Naive thymus-derived CD4-positive, alpha-beta T cell (primary cell): ENCODE data around the gene CCDC3. TPM values are rescaled to one million over a fixed set of nuclear protein-coding genes. Genes with fewer than 3 reads are reported as not detected.
"Not testable (repeated sequence)": the region's sequence is repeated elsewhere in the genome, so short reads cannot be mapped to it uniquely, and the experiment has no call there.

ENCODE experiments used
- ATAC-seq: fragments of 150-1000 bp; cut with Tn5 transposase; 2 replicates; pipeline ENCODE4 v1.10.0; 2021; ENCODE audit warnings: mild to moderate bottlenecking, moderate library complexity
- CTCF ChIA-PET: fragments of 350-600 bp; sonication (Branson Sonifier 250); formaldehyde crosslinking; loops from one replicate; lab custom pipeline; 2021; ENCODE audit warnings: antibody characterized with exemption; lab: Charles Lee
- POLR2A ChIA-PET: fragments of 350-600 bp; sonication (Branson Sonifier 250); formaldehyde crosslinking; loops from one replicate; lab custom pipeline; 2021; ENCODE audit warnings: antibody characterized with exemption, inconsistent platforms; lab: Charles Lee
- DNase-seq, 9 donors: peaks; one replicate each; pipeline versions ENCODE4 v3.0.0 to v3.0.0-alpha.2; 2020 to 2022; ENCODE audit warnings: mixed read lengths in 1 of 9
- H3K27ac ChIP-seq: one replicate; pipeline ENCODE4 v1.7.0; 2013; ENCODE audit warnings: mild to moderate bottlenecking, low read depth, low read length, moderate library complexity
- H3K27me3 ChIP-seq, 2 donors: one replicate each; pipeline ENCODE4 v1.7.0; 2013; ENCODE audit warnings: low read length in 2 of 2, mild to moderate bottlenecking in 2 of 2, moderate library complexity in 2 of 2; ENCODE audit not compliant: control insufficient read depth in 2 of 2, insufficient read depth in 2 of 2
- H3K36me3 ChIP-seq, 3 experiments: 1 replicate in 2 of 3; 2 replicates in 1 of 3; pipeline ENCODE4 v1.7.0; 2013; ENCODE audit warnings: low read length in 3 of 3, mild to moderate bottlenecking in 3 of 3, moderate library complexity in 1 of 3; ENCODE audit not compliant: insufficient read depth in 3 of 3, control insufficient read depth in 2 of 3
- H3K4me1 ChIP-seq, 2 donors: one replicate each; pipeline ENCODE4 v1.7.0; 2013; ENCODE audit warnings: low read length in 2 of 2, mild to moderate bottlenecking in 2 of 2, moderate library complexity in 1 of 2; ENCODE audit not compliant: control insufficient read depth in 2 of 2, insufficient read depth in 2 of 2
- H3K4me3 ChIP-seq: 2 replicates; pipeline ENCODE4 v1.7.0; 2013; ENCODE audit warnings: mild to moderate bottlenecking, low read length
- H3K9me3 ChIP-seq, 3 experiments: 1 replicate in 2 of 3; 2 replicates in 1 of 3; pipeline ENCODE4 v1.7.0; 2013; ENCODE audit warnings: low read length in 3 of 3; ENCODE audit not compliant: control insufficient read depth in 2 of 3
- H3K27ac Mint-ChIP-seq, 9 donors: one replicate each; pipeline ENCODE4 v1.8.0; 2020 to 2022; ENCODE audit warnings: mixed read lengths in 9 of 9, mild to moderate bottlenecking in 8 of 9, moderate library complexity in 5 of 9, inconsistent platforms in 2 of 9
- H3K27me3 Mint-ChIP-seq, 5 donors: one replicate each; pipeline ENCODE4 v1.8.0; 2021 to 2022; ENCODE audit warnings: mixed read lengths in 5 of 5, mild to moderate bottlenecking in 1 of 5
- H3K36me3 Mint-ChIP-seq, 5 donors: one replicate each; pipeline ENCODE4 v1.8.0; 2020 to 2022; ENCODE audit warnings: mixed read lengths in 5 of 5, mild to moderate bottlenecking in 3 of 5, inconsistent platforms in 1 of 5
- H3K4me1 Mint-ChIP-seq, 7 donors: one replicate each; pipeline ENCODE4 v1.8.0; 2020 to 2022; ENCODE audit warnings: mixed read lengths in 7 of 7, mild to moderate bottlenecking in 3 of 7, inconsistent platforms in 1 of 7
- H3K4me3 Mint-ChIP-seq, 10 donors: one replicate each; pipeline ENCODE4 v1.8.0; 2020 to 2022; ENCODE audit warnings: mild to moderate bottlenecking in 10 of 10, mixed read lengths in 10 of 10, moderate library complexity in 6 of 10, inconsistent platforms in 2 of 10
- H3K9me3 Mint-ChIP-seq, 11 donors: one replicate each; pipeline ENCODE4 v1.8.0; 2020 to 2022; ENCODE audit warnings: mixed read lengths in 11 of 11, mild to moderate bottlenecking in 4 of 11, inconsistent platforms in 1 of 11, moderate library complexity in 1 of 11
- intact Hi-C, 2 donors: fragments of 100-400 bp; cut with micrococcal nuclease; formaldehyde crosslinking; loops; one replicate each; pipeline ENCODE4 v1.15.1; 2023
- polyA plus RNA-seq, 2 donors: library from polyadenylated mRNA; unstranded; fragments of 300-500 nt; fragmentation: Illumina TruSeq; gene quantifications; one replicate each; pipeline ENCODE4 v1.2.3, GENCODE V29; 2021
- total RNA-seq, 6 experiments: library from RNA in 5 of 6; stranded (reverse) in 5 of 6; gene quantifications; 1 replicate in 5 of 6; 2 replicates in 1 of 6; pipeline ENCODE4 v1.2.3 and lab custom pipeline; 2021 to 2026

The CCDC3 gene
- total and polyA plus RNA-seq, 7 experiments from 2014 or later = 0.31 TPM; not detected in 6

DNA sequence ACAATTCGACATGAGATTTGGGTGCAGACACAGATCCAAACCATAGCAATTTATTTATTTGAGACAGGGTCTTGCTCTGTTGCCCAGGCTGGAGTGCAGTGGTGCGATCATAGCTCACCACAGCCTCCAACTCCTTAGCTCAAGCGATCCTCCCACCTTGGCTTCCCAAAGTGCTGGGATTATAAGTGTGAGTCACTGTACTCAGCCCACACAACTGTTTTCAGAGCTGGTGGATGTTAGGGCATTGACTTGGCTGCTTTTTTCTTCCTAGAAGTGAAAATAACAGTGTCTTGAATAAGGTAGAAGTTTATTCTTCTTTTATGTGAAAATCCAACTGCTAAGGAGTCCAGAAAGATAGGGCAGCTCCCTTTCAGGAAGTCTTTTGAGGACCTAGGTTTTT, 132.1 kb downstream of the CCDC3 start:
- no peak overlapping the region for H3K27ac Mint-ChIP-seq
- H3K27ac ChIP-seq = no peak overlapping the region
- no peak overlapping the region for H3K4me3 ChIP-seq
- no peak overlapping the region for H3K4me3 Mint-ChIP-seq
- peaks cover 0 to 2% (median 0%) of the 10 kb centered on the region in 7 donors for H3K4me1 Mint-ChIP-seq
- H3K36me3 Mint-ChIP-seq = no peaks in the 10 kb centered on the region
- peaks cover 0 to 2% (median 0%) of the 10 kb centered on the region in 11 donors for H3K9me3 Mint-ChIP-seq
- ATAC-seq (no peak), DNase-seq (no peak)
- CTCF ChIA-PET = no interaction called here
- H3K27me3 Mint-ChIP-seq = peaks cover 0 to 7% (median 0%) of the 10 kb centered on the region in 5 donors
- H3K36me3 ChIP-seq = no peaks in the 10 kb centered on the region
- H3K27me3 ChIP-seq = no peaks in the 10 kb centered on the region
- no peaks in the 10 kb centered on the region for H3K4me1 ChIP-seq
- intact Hi-C loops = no loop called here
- H3K9me3 ChIP-seq = no peaks in the 10 kb centered on the region
- POLR2A ChIA-PET = no interaction called here

DNA sequence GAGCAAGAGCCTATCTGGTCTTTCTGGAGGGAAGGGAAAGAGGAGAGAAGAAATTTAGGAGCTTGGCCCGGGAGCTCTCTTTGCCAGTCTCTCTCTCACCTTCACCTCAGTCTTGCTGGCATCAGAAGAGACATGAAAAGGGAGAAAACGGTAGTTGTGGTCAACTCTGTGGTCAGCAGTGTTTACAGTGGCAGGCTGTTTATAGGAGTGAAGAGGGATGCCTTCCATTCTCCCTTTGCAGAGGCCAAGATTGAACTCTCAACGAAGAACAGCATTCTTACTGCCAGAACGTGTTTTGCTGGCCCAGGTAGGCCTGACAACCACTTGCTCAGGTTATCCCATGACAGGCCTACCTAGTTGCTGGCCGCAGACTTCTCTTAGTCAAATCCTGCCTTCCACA, 133.3 kb downstream of the CCDC3 start:
- H3K36me3 Mint-ChIP-seq = no peaks in the 10 kb centered on the region
- DNase-seq (no peak), ATAC-seq (no peak)
- no peaks in the 10 kb centered on the region for H3K4me1 ChIP-seq
- H3K27ac Mint-ChIP-seq = no peak overlapping the region
- no peaks in the 10 kb centered on the region for H3K36me3 ChIP-seq
- no peaks in the 10 kb centered on the region for H3K9me3 ChIP-seq
- POLR2A ChIA-PET = no interaction called here
- H3K4me3 ChIP-seq = no peak overlapping the region
- no peaks in the 10 kb centered on the region for H3K27me3 ChIP-seq
- H3K27ac ChIP-seq = no peak overlapping the region
- intact Hi-C loops = no loop called here
- H3K4me1 Mint-ChIP-seq = peaks cover 0 to 2% (median 0%) of the 10 kb centered on the region in 7 donors
- CTCF ChIA-PET = no interaction called here
- peaks cover 0 to 4% (median 0%) of the 10 kb centered on the region in 5 donors for H3K27me3 Mint-ChIP-seq
- H3K4me3 Mint-ChIP-seq = no peak overlapping the region
- peaks cover 0 to 2% (median 0%) of the 10 kb centered on the region in 11 donors for H3K9me3 Mint-ChIP-seq

DNA sequence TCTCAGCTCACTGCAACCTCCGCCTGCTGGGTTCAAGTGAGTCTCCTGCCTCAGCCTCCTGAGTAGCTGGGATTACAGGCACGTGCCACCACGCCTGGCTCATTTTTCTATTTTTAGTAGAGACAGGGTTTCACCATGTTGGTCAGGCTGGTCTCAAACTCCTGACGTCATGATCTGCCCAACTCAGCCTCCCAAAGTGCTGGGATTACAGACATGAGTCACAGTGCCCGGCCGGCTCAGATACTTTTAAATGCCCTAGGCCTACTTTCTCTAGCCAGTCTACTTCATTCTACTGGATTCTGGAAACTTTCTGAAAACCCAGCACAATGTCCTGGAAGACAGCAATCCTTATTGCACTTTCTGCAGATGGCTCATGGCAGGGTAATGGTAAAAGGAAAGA, 136.0 kb downstream of the CCDC3 start:
- H3K4me3 Mint-ChIP-seq, H3K9me3 Mint-ChIP-seq, H3K4me1 Mint-ChIP-seq, H3K4me1 ChIP-seq, intact Hi-C loops, H3K4me3 ChIP-seq, H3K27me3 ChIP-seq, ATAC-seq, H3K27ac Mint-ChIP-seq, CTCF ChIA-PET, POLR2A ChIA-PET, DNase-seq, H3K36me3 Mint-ChIP-seq, H3K9me3 ChIP-seq, H3K27me3 Mint-ChIP-seq, H3K36me3 ChIP-seq, H3K27ac ChIP-seq: not testable (repeated sequence)

DNA sequence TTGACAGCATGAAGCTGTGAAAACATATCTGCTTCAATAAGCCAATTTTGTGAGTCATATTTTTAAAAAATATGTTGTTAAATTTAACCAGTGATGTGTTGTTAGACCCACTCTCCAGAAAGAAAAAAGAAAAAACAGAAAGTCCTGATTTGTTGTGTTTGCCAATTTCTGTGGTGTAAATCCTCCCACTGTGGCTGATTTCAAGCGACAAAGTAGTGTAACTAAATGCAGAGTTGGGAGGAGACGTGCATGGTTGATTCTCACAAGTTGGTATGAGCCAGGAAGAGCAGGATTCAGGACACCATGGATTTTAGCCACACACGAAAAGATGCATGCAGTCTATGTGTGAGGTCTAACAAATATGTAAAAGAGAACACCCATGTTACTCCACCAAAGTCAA, 139.1 kb downstream of the CCDC3 start:
- intact Hi-C loops = no loop called here
- no peak overlapping the region for H3K27ac Mint-ChIP-seq

DNA sequence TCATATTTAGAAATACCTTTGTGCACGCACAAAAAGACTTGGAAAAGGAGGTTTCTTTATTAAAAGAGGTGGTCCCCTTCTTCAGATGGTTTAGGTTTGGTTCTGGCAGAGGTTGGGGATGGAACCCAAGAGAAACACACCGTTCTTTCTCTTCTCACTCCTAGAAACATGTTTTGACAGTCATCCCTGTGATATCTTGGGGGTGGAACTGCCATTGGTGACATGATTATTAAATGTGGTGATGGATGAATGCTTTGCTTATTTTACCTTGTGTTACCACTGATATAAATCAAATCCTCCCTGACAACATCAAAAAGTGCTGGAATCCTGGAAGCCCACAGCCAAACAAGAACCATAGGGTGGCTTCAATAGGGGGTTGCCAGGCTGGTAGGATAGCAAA, 146.5 kb downstream of the CCDC3 start:
- POLR2A ChIA-PET = no interaction called here
- no peaks in the 10 kb centered on the region for H3K9me3 ChIP-seq
- H3K27ac ChIP-seq = no peak overlapping the region
- Mint-ChIP-seq H3K27ac (no peak overlapping the region), H3K9me3 (peaks cover 0 to 5% (median 3%) of the 10 kb centered on the region in 11 donors), H3K4me3 (no peak overlapping the region), H3K36me3 (no peaks in the 10 kb centered on the region), H3K27me3 (peaks cover 19 to 43% (median 28%) of the 10 kb centered on the region in 5 donors), H3K4me1 (peaks cover 0 to 2% (median 0%) of the 10 kb centered on the region in 7 donors)
- CTCF ChIA-PET = no interaction called here
- ATAC-seq (no peak), DNase-seq (no peak)
- H3K27me3 ChIP-seq = no peaks in the 10 kb centered on the region
- no peaks in the 10 kb centered on the region for H3K36me3 ChIP-seq
- intact Hi-C loops = no loop called here
- H3K4me1 ChIP-seq = no peaks in the 10 kb centered on the region
- H3K4me3 ChIP-seq = no peak overlapping the region

More for the DNA sequence above, 139.1 kb downstream of the CCDC3 start:
- H3K27ac ChIP-seq = no peak overlapping the region
- no peak overlapping the region for H3K4me3 ChIP-seq
- H3K9me3 Mint-ChIP-seq = peaks cover 0 to 7% (median 2%) of the 10 kb centered on the region in 11 donors
- no peak overlapping the region for H3K4me3 Mint-ChIP-seq
- H3K36me3 Mint-ChIP-seq = no peaks in the 10 kb centered on the region
- H3K27me3 Mint-ChIP-seq = peaks cover 0 to 26% (median 12%) of the 10 kb centered on the region in 5 donors
- H3K4me1 Mint-ChIP-seq = no peaks in the 10 kb centered on the region
- POLR2A ChIA-PET = no interaction called here
- ATAC-seq = no peak
- no peaks in the 10 kb centered on the region for H3K9me3 ChIP-seq
- CTCF ChIA-PET = no interaction called here
- no peaks in the 10 kb centered on the region for H3K4me1 ChIP-seq
- no peaks in the 10 kb centered on the region for H3K36me3 ChIP-seq
- no peaks in the 10 kb centered on the region for H3K27me3 ChIP-seq
- no peak for DNase-seq

DNA sequence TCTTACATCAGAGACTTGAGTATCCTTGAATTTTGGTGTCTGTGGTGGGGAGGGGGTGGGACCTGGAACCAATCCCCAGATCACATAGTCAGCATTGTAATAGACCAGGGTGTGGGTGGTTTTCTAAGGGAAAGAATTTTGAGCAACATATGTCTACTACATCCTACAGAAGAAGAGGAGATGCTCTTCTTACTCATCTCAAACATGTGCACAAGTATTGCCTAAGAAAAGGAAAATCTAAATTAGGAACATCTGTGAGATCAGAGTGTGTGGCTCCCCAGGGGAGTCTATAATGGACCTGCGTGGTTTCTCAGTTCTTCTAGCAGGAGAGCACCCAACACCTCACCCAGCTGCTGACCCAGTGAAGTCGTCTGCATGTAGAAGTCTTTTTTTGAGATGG, 148.8 kb downstream of the CCDC3 start:
- CTCF ChIA-PET = no interaction called here

DNA sequence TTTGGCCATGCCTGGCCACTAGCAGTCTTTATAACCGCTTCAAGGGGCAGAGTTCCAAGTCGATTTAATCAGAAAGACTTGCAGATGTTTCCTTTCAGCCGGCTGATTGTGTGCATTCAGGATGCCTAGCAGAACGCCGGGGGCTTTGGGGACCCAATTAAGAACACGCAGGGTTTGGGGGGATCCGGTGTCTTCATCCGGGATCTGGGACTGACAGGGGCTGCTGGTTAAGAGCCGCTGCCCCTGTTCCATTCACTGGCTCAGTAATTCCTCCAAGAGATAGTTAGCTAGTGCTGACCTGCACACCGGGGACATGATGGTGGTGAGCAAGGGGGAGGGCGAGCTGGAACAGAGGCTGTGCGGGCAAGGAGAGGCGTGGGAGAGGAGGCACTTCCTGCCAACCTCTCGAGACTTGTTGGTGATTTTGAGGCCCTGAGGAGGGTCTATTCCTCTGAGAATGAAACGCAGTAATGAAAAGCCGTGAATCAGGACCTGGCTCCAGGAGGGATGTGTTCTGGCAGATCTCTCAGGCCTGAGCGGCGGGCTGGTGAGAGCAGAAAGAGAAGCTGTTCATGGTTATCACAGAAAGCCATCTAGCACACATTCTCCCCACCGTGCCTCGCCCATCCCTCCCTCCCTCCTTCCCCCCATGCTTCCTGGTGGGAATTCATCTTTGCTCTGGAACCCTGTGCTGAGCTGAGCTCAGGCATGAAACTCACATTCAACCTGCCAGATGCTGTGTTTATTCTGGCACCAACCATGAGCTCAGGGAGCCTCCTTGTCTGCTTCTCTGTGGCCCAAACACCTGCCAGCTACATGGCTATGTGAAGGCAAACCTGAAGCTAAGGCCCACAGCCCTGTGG, 152.0 kb downstream of the CCDC3 start:
- H3K9me3 Mint-ChIP-seq = peaks cover 0 to 2% (median 0%) of the 10 kb centered on the region in 11 donors
- H3K36me3 Mint-ChIP-seq = no peaks in the 10 kb centered on the region
- H3K4me3 Mint-ChIP-seq = peak overlapping the region in 2 of 10 donors; percentile 37 to 39
- intact Hi-C loops = no loop called here
- H3K27ac Mint-ChIP-seq = no peak overlapping the region
- CTCF ChIA-PET = no interaction called here
- no peak for ATAC-seq
- H3K4me1 Mint-ChIP-seq = peaks cover 0 to 10% (median 5%) of the 10 kb centered on the region in 7 donors
- POLR2A ChIA-PET = no interaction called here
- no peak overlapping the region for H3K4me3 ChIP-seq
- no peaks in the 10 kb centered on the region for H3K27me3 ChIP-seq
- no peak overlapping the region for H3K27ac ChIP-seq
- no peaks in the 10 kb centered on the region for H3K9me3 ChIP-seq
- H3K36me3 ChIP-seq = no peaks in the 10 kb centered on the region
- H3K4me1 ChIP-seq = no peaks in the 10 kb centered on the region
- peaks cover 6 to 33% (median 20%) of the 10 kb centered on the region in 5 donors for H3K27me3 Mint-ChIP-seq
- DNase-seq = no peak

More for the DNA sequence above, 148.8 kb downstream of the CCDC3 start:
- no peaks in the 10 kb centered on the region for H3K36me3 Mint-ChIP-seq
- ATAC-seq (no peak), DNase-seq (no peak)
- Histone ChIP-seq H3K27ac (no peak overlapping the region), H3K4me1 (no peaks in the 10 kb centered on the region), H3K36me3 (no peaks in the 10 kb centered on the region), H3K4me3 (no peak overlapping the region), H3K27me3 (no peaks in the 10 kb centered on the region), H3K9me3 (no peaks in the 10 kb centered on the region)
- H3K4me1 Mint-ChIP-seq = peaks cover 0 to 10% (median 5%) of the 10 kb centered on the region in 7 donors
- H3K27me3 Mint-ChIP-seq = peaks cover 12 to 33% (median 28%) of the 10 kb centered on the region in 5 donors
- no peak overlapping the region for H3K4me3 Mint-ChIP-seq
- peaks cover 0 to 5% (median 2%) of the 10 kb centered on the region in 11 donors for H3K9me3 Mint-ChIP-seq
- H3K27ac Mint-ChIP-seq = no peak overlapping the region
- POLR2A ChIA-PET = no interaction called here
- intact Hi-C loops = no loop called here
